ENCODE results near the gene BMP5.
A peak's percentile ranks its signal among the peaks of the same experiment; 100 is the strongest.

The BMP5 gene

DNA sequence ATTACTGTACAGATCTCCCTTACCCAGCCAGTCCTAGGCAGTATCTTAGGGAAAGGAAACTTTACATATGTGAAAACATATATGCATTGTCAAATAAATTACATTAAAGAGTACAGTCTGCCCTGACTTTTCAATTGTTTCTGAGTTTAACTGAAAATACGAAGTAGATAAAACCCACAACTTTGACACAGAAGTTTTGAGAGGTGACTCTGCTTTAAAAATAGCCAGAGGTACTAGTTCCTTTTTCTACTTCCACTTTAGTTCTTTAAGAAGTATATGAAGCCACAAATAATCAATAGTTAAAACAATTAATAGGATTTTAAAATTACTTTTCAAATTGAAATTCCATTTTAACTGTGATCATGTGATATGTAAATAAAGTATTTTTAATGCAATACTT, 62.9 kb downstream of the BMP5 start:
- DNase-seq (ENCODE audit: low read depth, low spot score), result no peak

- DNase-seq (ENCODE audit: low read depth, low spot score), result no peak
These were observed 64.3 kb downstream of the BMP5 start for GRCh38 chr6:55811074-55811473.

GRCh38 chr6:55802259-55802658, 73.1 kb downstream of the BMP5 start:
- DNase-seq (ENCODE audit: low read depth, low spot score), result no peak

DNA sequence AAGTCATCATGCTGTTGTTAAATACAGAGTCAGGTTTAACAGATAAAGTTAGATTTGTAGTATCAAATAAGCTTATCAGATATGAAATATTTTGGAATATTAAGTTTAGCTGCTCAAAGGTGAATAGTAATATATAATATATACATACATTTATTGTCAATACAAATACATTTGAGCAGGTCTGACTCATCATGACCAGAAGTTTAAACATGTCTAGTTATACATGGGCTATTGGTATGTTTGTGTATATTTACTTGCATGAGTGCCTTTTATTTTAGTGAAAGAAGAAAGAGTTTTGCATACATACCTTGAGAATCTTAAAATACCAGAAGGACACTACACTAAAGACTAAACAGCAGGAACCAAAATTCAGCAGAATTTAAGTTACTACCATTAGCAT, 76.8 kb downstream of the BMP5 start:
- no peak for DNase-seq (ENCODE audit: low read depth, low spot score)

- peak; percentile 51 for DNase-seq (ENCODE audit: low read depth, low spot score)
These were observed 81.1 kb downstream of the BMP5 start for GRCh38 chr6:55794136-55794812.

DNA sequence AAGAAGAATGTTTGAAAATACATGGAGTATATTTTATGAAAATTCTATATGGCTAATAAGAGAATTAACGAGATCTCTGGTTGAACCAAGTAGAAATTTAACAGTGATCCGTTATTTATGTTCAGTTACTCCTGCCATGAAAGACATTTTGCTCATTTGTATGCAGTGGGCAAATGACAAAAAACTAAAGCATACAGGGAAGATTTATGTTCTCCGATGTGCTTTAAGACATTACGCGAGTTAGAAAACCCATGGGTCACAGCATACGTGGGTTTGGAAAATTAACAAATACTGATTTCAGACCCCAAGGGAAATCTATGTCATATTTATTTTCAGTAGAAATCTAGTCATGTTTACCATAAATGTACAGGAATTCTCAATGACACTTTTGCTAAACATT, 90.1 kb downstream of the BMP5 start:
- DNase-seq (ENCODE audit: low read depth, low spot score), result no peak

DNA sequence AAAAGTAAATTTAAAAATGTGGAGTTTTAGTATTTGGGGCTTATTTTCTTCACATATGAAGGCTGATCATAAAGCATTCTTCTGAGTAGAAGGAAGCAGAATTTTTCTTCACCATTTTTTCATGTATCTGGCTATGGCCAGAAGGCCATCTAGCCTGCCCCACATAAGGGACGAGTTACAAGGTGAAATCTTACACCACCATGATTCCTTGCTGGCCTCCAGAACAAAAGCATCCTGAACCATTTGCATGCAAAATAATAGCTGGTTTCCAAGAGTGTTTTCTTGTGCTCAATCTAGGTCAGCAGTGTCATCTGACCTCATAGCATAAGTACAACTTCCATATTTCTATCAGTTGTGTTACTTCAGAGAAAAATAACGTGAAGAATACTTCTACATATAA, 93.1 kb downstream of the BMP5 start:
- DNase-seq (ENCODE audit: low read depth, low spot score), result no peak

GRCh38 chr6:55778705-55779104, 96.7 kb downstream of the BMP5 start:
- DNase-seq (ENCODE audit: low read depth, low spot score), result no peak

DNA sequence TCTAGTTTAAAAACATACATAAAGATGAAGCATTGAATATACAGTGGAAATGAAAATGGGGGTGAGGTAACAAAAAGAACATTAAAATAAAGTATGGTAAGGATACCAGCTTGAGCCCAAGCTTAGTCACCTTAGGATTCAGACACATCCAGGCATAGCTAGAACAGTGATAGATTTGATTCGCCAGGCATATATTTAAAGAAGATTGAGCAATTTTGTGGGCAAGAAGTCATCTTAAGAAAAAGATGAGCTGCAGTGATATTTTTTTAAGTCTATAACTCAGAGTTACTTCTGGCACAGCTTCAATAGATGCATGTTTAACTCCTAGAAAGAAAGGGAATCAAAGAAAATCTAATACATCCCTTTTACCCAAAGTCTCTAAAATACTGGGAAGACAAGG, 97.9 kb downstream of the BMP5 start:
- no peak for DNase-seq (ENCODE audit: low read depth, low spot score)

GRCh38 chr6:55776113-55776512, 99.3 kb downstream of the BMP5 start:
- no peak for DNase-seq (ENCODE audit: low read depth, low spot score)

DNA sequence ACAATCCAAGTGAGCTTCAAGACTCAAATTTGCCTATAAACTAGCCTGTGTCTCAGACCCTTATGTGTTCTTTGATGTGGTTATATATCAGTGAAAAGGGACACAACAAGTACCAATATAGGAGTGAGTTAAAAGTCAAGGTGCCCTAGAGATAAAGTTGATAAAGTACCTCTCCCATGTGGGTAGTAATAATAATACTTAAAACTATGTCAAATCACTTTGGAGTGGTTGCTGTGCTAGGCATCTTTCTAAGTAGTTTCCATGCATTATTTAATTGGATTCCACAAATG, 100.4 kb downstream of the BMP5 start:
- DNase-seq (ENCODE audit: low read depth, low spot score), result no peak

DNA sequence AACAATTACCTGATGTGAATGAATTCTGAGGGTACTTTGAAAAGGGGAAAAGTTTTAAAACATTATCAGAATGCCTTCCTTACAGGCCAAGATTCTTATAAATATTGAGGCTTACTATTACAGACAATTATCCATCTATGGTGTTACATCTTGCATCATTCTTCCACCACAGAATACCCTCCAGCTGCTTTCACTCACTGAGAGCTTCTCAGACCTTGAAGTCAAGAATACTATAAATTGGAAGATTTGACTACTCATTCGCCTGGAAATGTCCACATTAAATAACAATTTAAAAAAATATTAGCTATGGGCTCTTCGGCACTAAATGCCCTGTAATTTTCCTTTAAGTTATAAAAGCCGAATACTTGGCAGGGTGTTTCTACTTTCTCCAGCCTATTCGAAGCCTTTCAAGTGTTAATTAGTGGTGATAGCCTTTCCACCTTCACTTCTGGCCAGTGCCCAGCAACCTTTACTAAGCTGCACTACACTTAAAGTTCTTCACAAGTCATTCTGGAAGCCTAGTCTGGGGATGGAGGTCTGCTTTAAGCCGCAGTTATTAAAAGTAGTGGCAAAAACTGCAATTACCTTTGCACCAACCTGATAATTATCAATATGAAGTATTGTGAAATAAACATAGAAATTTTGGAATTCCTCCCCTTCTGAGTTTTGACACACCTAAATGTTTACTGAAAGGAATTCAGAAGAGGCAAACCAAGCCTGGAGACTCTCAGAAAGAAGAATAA, 100.9 kb downstream of the BMP5 start:
- no peak for DNase-seq (ENCODE audit: low read depth, low spot score)

- no peak for DNase-seq (ENCODE audit: low read depth, low spot score)
These were observed 101.7 kb downstream of the BMP5 start for GRCh38 chr6:55773620-55774216.

GRCh38 chr6:55772730-55773129, 102.7 kb downstream of the BMP5 start:
- no peak for DNase-seq (ENCODE audit: low read depth, low spot score)

GRCh38 chr6:55759536-55759935, 115.9 kb downstream of the BMP5 start:
- DNase-seq (ENCODE audit: low read depth, low spot score), result no peak

DNA sequence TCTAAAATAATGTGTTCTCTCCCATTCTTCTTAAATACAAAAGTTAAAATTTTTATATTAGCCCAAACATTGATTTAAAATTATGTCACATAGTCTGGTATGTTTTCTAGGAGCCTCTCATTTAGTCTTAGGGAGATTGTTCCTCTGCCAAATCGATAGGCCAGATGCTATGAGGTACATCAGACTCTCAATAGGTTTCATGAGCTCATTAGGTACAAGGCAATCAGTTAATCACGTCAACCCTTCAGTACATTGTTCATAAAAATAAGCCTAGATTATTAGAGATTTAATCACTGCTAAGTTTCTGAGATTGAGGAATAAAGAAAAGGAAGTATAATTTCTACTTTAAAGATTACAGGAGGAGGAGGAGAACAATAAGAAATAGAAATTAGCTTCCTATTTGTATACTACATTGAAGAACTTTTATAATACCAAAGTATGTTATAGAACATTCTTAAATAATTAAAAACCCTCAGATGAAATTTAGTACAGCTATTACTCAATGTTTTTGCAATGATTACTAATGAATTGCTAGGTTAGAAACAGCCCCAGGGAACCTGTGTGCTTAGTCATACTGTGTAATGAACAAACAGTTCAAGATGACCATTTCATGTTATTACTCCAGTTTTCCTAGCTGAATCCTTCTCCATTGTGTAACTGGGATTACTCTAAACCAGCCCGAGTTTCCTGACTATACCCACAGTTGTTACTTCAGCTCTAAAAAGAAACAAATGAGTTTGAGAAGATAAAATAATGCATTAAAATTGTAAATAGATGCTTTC, 117.0 kb downstream of the BMP5 start:
- DNase-seq (ENCODE audit: low read depth, low spot score), result peak; percentile 65

DNA sequence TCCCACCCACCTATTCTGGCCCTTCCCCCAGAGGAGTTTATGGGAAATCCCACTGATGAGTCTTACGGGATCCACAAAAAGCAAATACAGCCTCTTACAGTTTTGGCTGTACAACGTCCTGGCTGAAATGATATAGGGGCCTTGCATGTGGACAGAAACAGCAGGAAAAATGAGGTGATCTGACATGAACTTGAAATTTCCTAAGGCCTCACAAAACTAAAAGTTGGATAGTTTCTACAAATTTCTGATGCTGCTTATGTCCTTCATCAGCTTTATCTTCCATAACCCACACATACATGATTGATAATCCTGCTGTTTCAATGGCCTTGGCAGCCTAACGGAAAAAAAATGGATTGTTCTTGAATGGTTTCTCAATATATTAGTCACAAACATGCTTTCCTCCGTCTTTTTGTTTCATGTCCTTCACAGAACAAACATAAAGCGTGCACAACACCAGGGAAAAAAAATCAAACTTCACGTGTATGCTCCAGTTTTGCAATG, 118.8 kb downstream of the BMP5 start:
- DNase-seq (ENCODE audit: low read depth, low spot score), result no peak

DNA sequence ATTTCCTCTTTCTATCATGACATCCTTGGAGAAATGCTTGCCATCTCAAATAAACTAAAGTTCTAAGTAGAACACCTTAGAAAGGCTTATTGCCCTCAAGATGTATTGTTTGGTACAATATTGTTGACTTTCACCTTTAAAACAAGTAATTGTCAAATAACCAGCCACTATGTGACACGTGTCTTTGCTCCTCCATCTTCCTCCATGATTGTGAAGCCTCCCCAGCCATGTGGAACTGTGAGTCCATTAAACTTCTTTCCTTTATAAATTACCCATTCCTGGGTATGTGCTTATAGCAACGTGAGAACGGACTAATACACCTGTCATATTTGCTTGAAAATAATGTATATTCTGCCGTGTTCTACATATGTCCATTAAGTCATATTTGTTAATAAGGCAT, 126.5 kb downstream of the BMP5 start:
- DNase-seq (ENCODE audit: low read depth, low spot score), result no peak

GRCh38 chr6:55746473-55746872, 128.9 kb downstream of the BMP5 start:
- no peak for DNase-seq (ENCODE audit: low read depth, low spot score)

DNA sequence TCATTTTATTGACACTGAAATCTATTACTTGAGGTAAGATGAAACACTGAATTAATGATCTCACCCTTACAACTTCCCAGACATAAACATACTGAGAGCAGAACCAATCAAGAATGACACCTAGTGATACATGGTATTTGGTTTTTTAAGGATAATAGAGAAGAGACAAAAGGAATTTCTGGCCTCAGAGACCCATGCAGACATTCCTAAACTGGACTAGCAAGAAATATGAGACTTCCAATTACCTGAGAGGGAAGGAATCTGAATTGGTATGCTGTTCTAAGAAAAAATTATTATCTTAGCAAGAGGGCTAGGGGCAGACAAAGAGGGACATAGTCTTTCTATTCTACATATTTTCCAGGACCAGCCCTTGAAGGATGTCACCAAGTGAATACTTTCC, 141.1 kb downstream of the BMP5 start:
- peak; percentile 30 for DNase-seq (ENCODE audit: low read depth, low spot score)

GRCh38 chr6:55729665-55730064, 145.7 kb downstream of the BMP5 start:
- DNase-seq (ENCODE audit: low read depth, low spot score), result peak; percentile 8

DNA sequence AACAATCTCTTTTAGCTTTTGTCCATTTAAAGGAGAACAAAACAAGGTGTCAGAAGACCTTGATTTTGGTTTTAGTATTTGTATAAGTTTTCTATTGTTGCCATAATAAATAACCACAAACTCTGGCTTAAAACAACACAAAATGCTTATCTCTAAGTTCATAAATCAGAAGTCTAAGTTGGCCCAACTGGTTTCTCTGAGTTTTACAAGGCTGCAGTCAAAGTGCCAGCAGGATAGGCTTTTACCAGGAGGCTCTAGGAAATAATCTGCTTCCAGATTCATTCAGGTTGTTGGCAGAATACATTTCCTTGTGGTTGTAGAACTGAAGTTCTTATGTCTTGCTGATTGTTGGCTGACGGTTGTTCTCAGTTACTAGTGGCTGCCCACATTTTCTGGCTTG, 149.2 kb downstream of the BMP5 start:
- peak; percentile 9 for DNase-seq (ENCODE audit: low read depth, low spot score)
